Fibroblast of villous mesenchyme (primary cell): ENCODE measurements around the gene NCAM1. TPM values are rescaled to one million over a fixed set of nuclear protein-coding genes. Genes with fewer than 3 reads are reported as not detected.

Source experiments
- DNase-seq: peaks from one replicate; pipeline ENCODE4 v3.0.0-alpha.2; 2010; ENCODE audit warnings: low read depth
- H3K4me3 ChIP-seq: 2 replicates; pipeline ENCODE4 v1.5.1; 2011; ENCODE audit warnings: low read depth, mild to moderate bottlenecking, low read length
- CTCF ChIP-seq: IDR thresholded peaks from 2 replicates; pipeline ENCODE4 v1.5.1; 2012; ENCODE audit warnings: low read depth, mild to moderate bottlenecking, low read length; ENCODE audit not compliant: insufficient read depth
- total RNA-seq: library from RNA; depleted of rRNA; stranded (reverse); fragments of >200 nt; gene quantifications from 2 replicates; pipeline ENCODE4 v1.2.3, GENCODE V29; 2012

The NCAM1 gene
- total RNA-seq, 1 donor: 0.86 TPM

GRCh38 chr11:113167599-113167998, 206.4 kb downstream of the NCAM1 start:
- TF ChIP-seq CTCF: no peak
- no peak for DNase-seq
- no peak overlapping the region for H3K4me3 ChIP-seq

GRCh38 chr11:113168354-113169342, 207.4 kb downstream of the NCAM1 start:
- no peak overlapping the region for H3K4me3 ChIP-seq
- no peak for DNase-seq
- no peak for TF ChIP-seq CTCF

GRCh38 chr11:113172382-113172951, 211.2 kb downstream of the NCAM1 start:
- no peak for TF ChIP-seq CTCF
- DNase-seq: no peak
- no peak overlapping the region for H3K4me3 ChIP-seq

GRCh38 chr11:113173126-113173525, 211.9 kb downstream of the NCAM1 start:
- DNase-seq: no peak
- no peak for TF ChIP-seq CTCF
- no peak overlapping the region for H3K4me3 ChIP-seq

GRCh38 chr11:113174882-113175281, 213.7 kb downstream of the NCAM1 start:
- H3K4me3 ChIP-seq: no peak overlapping the region
- DNase-seq: peak; percentile 44
- TF ChIP-seq CTCF: no peak

GRCh38 chr11:113176599-113177360, 215.6 kb downstream of the NCAM1 start:
- no peak for TF ChIP-seq CTCF
- no peak overlapping the region for H3K4me3 ChIP-seq
- DNase-seq: peak; percentile 96
